Effector CD4-positive, alpha-beta T cell (primary cell): ENCODE results near the gene MRPL53.
"Not testable (repeated sequence)": the region's sequence is repeated elsewhere in the genome, so short reads cannot be mapped to it uniquely, and the experiment has no call there.

Experiments used
- DNase-seq: peaks from one replicate; pipeline ENCODE4 v3.0.0-alpha.2; 2020

MRPL53 gene

GRCh38 chr2:74481431-74481830 is 9.0 kb upstream of the MRPL53 start:
- no peak for DNase-seq

- DNase-seq = no peak
Measured at GRCh38 chr2:74474899-74475298, 2.4 kb upstream of the MRPL53 start.

DNA sequence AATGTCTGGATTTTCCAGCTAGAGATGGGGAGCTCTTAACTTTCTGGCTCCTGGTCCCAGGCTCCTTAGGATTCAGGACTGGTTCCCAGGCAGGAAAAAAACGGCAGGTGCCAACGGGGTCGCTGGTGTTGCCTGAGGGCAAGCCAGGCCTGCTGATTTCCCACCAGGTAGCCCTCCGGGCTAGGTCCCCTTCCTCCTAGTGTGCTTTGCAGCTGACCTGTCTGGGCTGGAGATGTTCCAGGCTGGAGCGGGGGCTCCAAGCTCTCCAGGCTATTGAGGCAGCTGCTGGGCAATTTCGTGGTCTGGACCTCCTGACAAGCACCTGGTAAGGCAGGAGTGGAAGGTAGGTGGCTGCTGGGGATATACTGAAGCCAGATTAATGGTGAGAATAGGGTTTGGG is 2.0 kb upstream of the MRPL53 start:
- no peak for DNase-seq

DNA sequence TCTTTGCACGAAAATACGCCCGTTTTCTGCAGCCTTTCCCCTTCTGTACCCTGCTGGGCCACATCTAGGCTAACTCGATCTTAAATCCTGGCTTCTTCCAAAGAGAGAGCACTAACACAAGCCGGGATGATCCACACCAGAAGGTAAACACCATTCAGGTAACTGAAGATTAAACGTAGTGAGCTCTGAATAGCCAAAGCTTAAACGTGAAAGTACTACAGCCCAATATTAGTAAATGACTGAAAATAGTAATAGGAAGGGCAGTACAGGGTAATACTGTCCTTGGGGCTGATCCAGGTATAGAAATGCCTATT is 422 bp upstream of the MRPL53 start:
- DNase-seq = no peak

GRCh38 chr2:74471332-74472065 is 981 bp downstream of the MRPL53 start:
- DNase-seq = no peak

- not testable (repeated sequence) for DNase-seq
Measured at GRCh38 chr2:74470742-74471141, 1.7 kb downstream of the MRPL53 start.

- no peak for DNase-seq
Measured at GRCh38 chr2:74464406-74464805, 8.1 kb downstream of the MRPL53 start.

DNA sequence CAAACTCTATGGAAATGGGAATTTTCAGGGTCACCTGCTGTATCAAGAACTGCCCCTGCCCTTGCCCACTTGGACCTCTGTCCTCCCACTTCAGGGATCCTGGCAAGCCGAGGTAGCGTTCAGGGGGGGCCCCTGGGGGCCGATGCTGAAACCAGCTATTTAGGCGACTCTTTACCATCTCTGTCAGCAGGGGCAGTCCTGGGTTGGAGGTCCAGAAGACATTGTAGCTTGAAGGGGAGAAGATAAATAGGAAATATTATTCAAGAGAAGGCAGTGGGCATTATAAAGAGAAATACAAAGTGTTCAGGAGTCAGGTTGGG is 9.7 kb downstream of the MRPL53 start:
- DNase-seq = no peak

DNA sequence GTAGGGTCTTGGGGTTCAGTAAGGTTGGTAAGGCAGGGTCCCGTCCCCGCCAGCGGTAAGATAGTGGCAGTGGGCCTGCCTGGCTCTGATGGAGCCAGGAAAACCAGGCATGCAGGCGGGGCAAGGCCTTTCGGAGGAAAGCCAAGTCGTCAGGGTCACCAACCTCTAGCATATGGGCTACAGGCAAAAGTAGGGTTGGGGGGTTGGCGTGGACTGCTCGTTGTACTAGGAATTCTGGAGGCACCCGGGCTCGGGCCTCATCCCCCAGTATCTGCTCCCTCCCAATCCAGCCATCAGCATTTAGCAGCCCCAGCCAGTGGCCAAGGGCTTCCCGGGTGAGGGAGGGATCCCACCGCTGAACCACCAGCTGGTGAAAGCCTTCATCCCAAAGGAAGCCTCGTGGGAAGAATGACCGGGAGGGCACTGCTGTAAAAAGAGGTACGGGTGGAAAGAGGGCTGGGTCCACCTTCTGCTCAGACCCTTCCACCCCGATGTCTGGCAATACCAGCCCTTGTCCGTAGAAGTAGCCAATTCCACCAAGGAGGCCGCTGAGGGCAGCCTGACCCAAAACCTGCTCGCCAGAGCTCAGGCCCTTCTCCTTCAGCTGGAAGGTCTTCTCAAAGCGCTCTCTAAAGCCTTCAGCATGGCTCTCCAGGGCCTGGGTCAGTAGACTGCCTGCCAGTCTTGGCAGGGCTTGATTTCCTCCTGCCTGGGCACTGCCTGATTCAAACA is 10.3 kb downstream of the MRPL53 start:
- no peak for DNase-seq

DNA sequence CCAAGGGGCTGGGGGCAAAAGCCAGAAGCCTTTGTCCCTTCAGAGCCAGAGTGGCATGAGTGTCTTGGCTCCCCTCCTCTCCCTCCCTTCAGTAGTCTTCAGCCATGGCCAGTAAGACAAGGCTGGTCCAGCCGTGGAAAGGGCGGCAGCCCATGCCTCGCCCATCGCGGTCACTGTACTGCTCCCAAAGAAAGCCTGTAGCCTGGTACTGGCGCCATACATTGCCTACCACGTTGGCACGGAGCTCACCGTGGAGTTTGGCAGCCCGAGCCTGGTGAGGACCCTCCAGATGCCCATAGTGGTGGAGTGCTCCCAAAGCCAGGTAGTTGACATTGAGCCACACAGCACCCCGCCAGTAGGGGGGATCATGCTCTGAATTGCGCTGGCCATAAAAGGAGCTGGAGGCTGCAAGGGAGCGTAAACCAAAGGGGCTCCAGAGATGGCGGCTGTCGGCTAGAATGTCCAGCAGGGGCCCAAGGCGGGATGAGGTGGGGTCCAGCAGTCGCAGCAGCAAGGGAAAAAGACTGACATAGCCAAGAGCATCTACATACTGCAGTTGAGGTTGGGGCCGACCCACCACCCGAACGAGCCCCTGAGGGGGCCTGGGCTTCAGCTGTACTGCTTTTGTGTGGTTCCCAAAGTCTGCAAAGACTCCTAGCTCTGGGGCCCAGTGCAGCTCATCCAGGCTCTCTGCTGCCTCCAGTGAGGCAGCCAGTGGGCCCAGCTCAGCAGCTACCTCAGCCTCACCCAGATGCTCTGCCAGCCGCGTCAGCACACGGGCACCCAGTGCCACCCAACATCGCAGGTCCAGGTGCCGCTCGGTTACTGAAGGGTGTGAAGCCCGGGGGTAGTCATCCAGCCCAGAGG is 11.1 kb downstream of the MRPL53 start:
- no peak for DNase-seq

GRCh38 chr2:74460187-74460586 is 12.3 kb downstream of the MRPL53 start:
- not testable (repeated sequence) for DNase-seq

DNA sequence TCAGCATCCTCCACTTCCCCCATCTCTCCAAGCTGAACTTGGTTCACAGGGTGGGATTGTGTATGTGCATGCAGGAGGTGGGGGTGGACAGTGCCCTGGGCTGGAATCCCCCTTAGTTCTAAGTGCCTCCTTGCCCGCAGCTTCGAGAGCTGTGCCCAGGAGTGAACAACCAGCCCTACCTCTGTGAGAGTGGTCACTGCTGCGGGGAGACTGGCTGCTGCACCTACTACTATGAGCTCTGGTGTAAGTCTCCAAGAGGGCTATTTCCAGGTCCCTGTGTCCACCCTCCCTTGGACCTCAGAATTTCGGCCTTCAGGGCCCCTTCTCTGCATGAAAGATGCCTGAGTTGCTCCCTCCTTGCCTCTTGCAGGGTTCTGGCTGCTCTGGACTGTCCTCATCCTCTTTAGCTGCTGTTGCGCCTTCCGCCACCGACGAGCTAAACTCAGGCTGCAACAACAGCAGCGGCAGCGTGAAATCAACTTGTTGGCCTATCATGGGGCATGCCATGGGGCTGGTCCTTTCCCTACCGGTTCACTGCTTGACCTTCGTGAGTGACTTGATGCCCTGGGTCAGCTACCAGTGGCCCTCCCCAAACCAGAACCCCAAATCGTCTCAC is 12.9 kb downstream of the MRPL53 start:
- not testable (repeated sequence) for DNase-seq

DNA sequence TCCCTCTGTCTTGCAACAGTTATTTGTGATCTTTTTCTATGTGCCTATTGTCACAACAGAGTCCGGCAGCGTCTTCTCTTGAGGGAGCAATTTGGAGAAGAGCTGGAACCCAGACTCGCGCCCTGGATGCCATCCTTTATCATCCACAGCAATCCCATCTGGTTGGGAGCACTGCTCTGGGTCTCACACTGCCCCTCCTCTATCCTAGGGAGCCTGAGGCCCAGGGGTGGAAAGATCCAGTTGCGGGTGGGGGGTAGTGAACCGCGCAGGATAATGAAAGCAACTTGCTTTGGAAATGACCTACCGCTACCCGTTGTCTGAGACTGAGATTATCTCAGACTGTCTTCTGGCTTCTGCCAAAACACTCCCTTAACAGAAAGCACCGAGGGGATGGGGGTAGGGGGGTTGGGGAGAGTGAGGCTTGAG is 13.5 kb downstream of the MRPL53 start:
- no peak for DNase-seq

- peak; percentile 99 for DNase-seq
Measured at GRCh38 chr2:74458132-74458937, 14.1 kb downstream of the MRPL53 start, which contains the start of gene WBP1. WBP1 (plus strand) TSS chr2:74458438; CDS start chr2:74458603, 165 bp downstream.

DNA sequence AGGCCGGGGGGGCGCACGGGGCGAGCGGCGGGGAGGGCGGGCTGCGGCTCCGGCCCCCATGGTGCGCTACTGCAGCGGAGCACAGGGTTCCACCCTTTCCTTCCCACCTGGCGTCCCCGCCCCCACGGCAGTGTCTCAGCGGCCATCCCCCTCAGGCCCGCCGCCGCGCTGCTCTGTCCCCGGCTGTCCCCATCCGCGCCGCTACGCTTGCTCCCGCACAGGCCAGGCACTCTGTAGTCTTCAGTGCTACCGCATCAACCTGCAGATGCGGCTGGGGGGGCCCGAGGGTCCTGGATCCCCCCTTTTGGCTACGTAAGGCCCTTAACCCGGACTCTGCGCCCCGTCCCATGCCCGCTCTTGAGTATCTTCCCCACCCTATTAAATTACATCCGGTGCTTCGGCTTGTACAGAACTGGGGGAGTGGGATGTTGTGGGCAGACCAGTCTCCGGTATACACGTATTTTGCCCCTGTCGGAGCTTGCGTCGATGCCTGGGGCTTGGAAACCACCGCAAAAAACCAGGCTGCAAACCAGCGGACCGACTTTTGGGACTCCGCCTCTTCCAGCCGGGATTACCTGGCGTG is 14.8 kb downstream of the MRPL53 start:
- peak; percentile 72 for DNase-seq

GRCh38 chr2:74457129-74457548 is 15.3 kb downstream of the MRPL53 start:
- DNase-seq = no peak

GRCh38 chr2:74454654-74455511 is 17.6 kb downstream of the MRPL53 start, which contains the start of gene INO80B:
INO80B (plus strand) TSS chr2:74455087; CDS start chr2:74455117, 30 bp downstream.
- peak; percentile 95 for DNase-seq

GRCh38 chr2:74450570-74451190 is 21.8 kb downstream of the MRPL53 start:
- DNase-seq = no peak

GRCh38 chr2:74448771-74449170 is 23.7 kb downstream of the MRPL53 start:
- DNase-seq = no peak
